Measurements from ENCODE around the gene ARHGEF28.

DNA sequence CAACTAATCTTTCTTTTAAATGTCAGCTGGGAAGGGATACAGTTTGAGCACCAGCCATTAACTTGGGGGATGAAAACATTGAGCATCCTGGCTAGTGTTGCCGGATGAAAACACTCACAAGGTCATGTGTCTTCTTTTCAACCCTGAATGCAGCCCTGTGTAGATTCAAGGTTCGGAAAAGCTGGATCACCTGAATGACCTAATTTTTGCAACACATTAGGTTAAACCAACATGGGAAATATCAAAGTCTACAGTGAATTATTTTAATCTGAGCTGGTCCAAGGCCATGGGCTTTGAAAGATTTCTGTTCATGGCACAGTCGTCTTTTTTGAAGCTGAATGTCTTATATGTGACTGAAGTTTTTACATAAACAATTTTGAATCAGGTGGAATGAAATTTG is 281.2 kb downstream of the ARHGEF28 start:
- TF ChIP-seq POLR2A (IDR thresholded peaks at IDR 0.05; ENCODE audit: low read depth, low read length), result no peak
- no peak for TF ChIP-seq POLR2AphosphoS5 (IDR thresholded peaks at IDR 0.05; ENCODE audit: low read depth, low read length)
